HuH-7 (cell line): ENCODE measurements around the gene NDP.

Experiments used
- DNase-seq: peaks from one replicate; pipeline ENCODE4 v3.0.0; 2011; ENCODE audit warnings: low spot score

NDP gene, protein sequence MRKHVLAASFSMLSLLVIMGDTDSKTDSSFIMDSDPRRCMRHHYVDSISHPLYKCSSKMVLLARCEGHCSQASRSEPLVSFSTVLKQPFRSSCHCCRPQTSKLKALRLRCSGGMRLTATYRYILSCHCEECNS

DNA sequence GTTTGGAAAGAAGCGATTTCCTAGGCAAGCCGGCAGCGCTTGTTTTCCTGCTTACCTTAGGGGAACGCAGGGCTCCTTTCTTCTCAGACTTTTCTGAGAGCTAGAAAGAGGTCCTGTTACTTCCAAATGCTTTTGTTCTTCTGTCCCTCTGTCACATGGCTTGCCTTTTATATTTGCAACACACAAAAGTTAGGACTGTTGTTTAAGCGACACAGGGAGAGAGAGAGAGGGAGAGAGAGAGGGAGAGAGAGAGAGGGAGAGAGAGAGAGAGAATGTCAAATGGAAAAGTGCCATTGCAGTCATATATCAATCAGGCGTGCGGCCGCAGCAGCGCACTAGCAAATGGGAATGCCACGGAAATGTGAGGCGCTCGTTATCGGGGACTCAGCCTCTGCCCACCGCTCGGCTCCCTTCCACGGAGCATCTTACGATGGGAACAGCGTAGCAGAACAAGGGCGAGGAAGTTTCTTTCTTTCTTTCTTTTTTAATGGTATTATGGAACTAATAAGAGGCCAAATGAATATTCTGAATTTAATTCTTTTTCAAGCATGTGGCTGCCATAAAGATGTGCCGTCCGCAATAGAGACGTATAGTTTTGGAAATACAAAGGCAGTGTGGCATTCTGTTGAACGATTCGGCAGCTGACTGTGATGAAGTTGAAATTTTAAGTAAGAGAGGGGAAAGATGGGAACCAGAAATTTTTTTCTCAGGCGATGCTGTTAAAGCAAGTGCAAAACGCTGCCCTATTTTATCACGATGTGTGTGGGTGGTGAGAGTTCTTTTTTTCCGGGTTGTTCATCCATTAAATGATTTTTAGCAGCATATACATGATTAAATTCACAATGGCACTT lies at the start of gene NDP:
TSS of gene NDP (minus strand) at position 142 of the 851 bp plus-strand sequence. CDS start 14,745 bp downstream, outside the sequence.
- DNase-seq: no peak

DNA sequence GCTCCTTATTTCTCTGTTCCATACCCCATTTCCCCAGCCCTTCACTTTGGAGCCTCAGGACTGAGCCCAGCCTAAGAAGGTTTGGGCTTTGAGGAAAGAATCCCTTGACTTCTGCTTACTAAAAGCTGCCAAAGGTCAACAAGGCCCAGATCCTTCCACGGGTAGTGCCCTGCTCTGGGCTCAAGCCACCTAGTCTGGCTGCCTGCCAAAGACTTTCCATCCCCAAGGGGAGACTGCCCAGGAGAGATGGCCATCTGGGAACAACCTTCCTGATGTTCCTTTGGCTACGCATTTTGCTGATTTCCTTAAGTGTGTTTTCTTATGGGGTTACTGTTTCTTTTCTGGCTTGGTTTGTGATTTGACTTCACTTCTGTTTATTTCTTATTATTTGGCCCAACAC lies 49.8 kb upstream of the NDP start:
- DNase-seq: no peak

DNA sequence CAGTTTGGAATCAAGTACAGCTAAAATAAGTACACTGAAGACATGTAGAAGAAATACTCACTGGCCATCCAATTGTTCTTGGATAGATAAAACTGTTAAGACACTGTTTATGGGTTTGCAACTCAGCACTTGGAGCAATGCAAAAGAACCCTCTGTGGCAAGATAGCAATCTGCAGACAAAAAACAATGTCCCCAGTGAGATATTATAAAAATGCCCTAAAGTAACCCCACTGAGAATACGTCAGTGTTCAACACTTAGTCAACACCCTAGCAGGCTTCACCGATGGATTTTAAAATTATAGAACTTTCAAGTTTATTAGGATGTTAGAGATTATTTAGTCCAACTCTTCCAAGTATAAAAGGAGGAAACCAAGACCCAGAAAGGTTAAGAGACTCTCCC lies 47.5 kb upstream of the NDP start:
- DNase-seq: no peak

DNA sequence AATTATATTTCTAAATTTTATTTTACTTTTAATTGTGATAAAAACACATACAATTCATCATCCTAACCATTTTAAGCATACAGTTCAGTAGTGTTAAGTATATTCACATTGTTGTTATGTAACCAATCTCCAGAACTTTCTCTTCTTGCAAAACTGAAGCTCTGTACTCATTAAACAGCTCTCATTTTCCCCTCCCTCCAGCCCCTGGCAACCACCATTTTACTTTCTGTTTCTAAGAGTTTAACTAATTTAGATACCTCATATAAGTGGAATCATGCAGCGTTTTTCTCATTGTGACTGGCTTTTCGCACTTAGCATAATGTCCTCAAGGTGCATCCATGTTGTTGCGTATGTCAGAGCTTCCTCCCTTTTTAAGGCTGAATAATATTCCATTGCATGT lies 46.7 kb upstream of the NDP start:
- no peak for DNase-seq

DNA sequence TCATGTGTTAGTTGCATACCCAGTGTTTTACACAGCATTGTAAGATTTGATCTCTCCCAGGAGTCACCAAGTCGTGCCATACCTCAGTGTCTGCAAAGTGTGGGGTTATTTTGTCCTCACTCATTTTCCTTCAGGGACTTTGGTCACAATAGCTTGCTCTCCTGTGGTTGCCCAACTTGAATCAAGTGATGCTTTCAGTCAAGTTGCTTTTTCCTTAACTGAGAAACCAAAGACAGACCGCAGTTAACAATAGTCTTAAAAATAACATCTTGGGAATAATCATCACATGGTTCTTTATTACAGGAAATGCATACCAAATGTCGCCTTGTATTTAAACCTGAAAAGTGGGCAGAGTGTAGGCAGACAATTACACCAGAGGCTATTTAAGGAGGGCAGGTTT lies 44.5 kb upstream of the NDP start:
- no peak for DNase-seq

DNA sequence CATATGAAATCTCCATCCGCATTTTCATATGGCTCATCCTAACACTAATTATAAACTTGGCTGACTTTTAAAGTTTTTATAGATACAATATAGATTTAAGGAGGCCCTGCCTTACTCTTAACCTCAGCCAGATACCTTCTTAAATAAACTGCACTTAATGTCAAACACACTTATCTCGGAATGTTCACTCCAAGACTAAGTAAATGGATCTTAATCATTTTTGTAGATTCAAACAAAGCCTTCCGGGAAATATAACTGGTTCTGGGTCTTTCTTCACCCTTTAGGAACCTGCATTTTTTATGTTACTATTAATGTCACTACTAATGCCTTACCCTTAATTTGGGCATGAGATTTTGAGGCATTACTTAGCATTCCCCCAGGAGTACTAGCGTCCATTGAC lies 43.7 kb upstream of the NDP start:
- no peak for DNase-seq

DNA sequence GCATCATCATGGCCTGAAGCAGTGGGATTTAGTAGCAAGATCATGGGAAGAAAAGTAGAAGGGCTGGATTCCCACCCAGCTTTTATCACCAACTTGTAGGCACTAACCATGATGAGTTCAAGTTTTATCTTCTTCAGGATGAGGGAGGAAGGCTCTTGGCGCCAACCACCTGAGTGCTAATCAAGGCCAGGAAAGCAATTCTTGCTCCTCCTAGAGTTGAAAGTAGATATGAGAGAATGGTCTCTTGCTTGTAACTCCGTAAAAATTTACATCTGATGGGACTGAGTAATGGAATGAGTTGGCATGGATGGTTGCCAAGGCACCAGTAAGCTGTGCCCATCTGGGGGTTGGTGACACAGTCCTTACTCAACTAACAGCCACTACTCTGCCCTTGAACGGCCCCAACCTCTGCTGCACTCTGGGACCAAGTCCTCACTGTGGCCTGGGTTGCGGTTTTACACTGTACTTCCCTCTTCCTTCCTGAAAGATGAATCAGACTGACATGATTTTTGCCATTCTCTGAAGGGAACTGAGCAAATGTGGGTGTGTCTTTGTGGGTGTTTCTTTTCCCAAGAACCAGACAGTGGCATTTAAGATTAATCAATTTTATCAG lies 39.4 kb upstream of the NDP start:
- DNase-seq: no peak

DNA sequence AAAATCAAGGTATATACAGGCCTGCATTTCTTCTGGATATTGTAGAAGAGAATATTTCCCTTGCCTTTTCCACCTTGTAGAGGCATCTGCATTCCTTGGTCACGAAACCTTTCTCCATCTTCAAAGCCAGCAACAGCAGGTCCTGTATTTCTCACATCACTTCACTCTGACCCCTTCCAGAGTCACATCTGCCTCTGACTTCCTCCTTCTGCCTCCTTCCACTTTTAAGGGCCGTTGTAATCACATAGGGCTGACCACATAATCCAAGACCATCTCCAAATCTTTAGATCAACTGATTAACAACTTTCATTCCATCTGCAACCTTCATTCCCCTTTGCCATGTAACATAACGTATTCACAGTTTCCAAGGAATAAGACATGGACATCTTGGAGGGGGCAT lies 38.3 kb upstream of the NDP start:
- DNase-seq: no peak

DNA sequence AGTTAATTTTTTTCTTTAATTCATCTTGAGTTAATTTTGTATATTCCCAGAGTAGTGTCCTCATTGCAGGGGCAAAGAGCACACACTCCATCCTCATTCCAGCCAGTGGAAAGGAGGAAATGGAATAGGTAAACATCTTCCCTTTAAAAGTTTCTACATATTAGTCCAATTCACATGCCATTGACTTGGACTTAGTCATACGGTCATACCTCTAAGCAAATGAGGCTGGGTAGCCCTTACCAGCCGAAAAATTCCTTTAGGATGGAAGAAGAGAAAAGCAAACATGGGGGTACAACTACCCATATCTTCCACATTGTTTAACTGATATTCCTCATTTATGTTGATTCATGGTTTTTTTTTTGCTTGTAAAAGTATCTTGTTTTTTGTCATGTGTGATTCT lies 37.4 kb upstream of the NDP start:
- no peak for DNase-seq

DNA sequence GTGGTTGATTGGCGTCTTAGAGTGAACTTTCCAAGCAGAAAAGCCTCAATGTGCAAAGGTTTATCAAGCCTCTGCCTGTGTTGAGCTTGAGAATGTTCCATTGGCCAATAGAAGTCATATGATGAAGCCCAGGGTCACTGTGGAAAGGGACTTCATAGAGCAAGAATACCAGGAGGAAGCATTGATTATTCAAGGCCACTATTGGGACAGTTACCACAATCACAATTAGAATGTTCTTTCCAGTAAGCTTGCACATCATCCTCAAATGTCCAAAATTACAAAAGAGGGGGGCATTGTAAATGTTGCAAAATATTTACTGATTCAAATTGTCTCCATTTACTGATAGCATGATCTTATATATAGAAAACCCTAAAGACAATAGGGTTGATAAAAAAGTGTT lies 32.9 kb upstream of the NDP start:
- no peak for DNase-seq

DNA sequence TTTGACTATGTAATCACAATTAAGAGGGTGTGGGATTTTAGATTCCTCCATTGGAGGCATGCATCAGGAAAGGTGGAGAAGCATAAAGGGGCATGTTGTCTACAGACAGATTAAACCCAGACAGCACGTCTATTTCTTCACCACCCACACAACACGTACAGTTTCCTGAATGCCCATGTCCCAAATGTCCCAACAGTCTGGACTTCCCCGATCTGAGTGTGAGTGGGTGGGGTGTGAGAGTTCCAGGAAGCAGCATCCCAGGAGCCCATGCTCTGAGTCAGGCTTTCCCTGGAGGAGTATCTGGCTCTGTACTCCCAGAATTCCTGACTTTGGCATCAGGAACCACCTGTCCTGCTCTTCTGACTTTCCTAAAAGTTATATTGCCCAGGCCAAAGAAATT lies 30.8 kb upstream of the NDP start:
- DNase-seq: no peak

DNA sequence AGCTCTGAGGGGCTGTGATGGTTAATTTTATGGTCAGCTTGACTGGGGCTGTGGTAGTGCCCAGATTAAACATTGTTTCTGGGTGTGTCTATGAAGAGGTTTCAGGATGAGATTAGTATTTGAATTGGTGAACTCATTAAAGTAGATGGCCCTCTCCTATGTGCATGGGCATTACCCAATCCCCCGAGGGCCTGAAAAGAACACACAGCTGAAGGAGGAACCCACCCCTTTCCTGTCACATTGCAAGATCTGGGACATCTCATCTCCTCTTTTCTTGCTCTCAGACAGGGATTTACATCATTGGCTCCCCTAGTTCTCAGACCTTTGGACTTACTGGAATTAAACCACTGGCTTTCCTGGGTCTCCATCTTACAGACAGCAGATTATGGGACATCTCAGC lies 29.4 kb upstream of the NDP start:
- DNase-seq: no peak

DNA sequence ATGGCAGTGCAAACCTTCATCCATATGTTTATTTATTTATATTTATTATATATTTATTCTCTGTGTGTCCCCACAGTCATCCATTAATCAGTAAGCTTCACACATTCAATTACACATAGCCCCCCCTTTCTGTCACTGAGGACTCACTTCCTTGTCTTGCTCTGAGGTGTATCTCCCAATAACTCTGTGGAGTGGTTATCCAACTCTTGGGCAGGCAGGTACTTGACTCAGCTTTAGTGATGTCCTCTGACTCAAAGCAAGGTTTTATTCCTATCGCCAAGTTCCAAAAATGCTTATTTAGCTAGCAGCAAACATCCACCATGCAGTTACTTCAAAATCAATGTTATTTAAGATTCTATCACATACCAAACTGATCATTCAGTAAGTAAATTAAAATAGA lies 25.2 kb upstream of the NDP start:
- DNase-seq: no peak

DNA sequence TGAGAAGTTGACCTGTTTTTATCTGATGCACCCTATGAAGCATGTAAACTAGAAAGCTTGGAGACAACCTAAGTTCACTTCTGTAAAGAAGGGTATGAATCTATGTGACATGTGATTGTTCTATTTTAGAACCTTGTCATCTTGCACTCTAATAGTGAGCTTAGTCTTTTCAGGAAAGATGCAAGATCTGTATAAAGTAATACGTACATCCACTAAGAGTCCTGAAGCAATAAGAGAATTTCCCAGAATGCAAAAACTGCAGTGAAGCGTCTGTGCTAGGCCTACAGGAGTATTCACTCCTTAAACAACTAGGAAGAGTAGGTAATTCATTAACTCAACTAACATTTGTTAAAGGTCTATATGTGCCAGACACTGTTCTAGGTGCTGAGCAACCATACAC lies 23.3 kb upstream of the NDP start:
- no peak for DNase-seq

DNA sequence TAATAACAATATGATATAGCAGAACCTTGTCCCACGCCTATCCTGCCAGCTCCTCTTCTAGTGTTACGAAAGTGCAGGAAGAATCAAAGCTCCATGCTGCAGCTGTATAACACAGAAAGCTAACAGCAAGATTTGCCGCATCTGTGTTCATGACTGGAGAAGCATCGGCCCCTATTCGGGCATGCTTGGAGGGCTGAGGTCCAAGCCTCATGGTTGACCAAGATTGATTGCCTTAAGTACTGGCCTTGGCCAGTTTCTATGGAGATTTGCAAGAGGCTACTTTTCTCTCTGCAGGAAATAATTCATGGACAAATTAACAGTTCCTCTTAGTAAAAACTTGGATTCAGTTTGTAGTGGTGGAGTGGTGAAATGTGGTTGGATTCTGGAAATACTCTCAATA lies 12.9 kb upstream of the NDP start:
- DNase-seq: no peak

DNA sequence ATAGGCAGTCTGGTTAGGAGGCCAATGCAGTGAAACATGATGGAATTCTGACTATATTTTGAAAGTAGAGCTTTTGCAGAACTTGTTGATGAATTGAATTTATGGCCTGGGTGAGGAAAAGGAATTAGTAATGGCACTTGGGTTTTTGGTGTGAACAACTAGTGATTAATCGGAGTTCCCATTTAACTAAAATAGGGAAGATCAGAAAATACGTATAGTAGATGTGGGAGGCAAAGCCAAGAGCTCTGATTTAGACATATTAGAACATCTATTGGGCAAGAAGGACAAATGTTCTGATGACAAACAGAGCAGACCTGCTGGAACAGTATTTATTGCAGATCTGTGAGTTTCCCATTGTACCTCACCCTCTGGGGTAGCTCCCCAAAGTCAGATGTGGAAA lies 12.3 kb upstream of the NDP start:
- no peak for DNase-seq

DNA sequence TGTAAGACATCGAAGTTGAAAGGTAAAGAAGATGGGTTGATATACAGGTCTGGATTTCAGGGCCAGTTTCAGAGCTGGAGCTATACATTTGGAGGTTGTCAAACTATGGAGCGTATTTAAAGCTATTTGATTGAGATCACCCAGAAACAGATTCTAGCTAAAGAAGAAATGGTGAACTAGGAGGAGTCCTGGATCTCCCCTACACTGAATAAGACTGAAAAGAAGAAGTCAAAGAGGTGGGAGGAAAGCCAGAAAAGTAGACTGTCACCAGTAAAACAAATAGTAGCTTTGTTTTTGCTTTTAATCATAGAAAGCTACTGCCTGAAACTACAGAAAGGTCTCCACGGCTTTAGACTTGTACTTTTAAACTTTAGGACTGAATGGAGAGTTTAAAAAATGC lies 5.0 kb upstream of the NDP start:
- no peak for DNase-seq

DNA sequence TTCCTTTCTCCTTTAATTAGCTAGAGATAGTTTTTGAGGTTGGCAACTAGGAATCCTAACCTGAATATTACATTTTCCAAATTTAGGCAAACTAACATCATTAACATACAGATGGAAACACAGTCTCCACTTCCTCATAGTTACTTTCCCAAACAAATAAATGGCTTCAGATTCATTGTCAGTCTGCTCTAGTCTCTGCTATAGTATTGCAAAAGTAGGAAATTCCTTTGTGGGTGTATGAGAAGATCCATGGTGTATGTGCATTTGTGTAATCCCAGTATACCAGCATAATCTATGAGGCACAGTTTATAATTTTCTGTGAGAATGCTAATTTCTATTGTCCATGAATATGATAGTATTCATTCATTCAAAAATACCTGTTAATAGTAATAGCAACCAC lies 3.0 kb upstream of the NDP start:
- DNase-seq: no peak

DNA sequence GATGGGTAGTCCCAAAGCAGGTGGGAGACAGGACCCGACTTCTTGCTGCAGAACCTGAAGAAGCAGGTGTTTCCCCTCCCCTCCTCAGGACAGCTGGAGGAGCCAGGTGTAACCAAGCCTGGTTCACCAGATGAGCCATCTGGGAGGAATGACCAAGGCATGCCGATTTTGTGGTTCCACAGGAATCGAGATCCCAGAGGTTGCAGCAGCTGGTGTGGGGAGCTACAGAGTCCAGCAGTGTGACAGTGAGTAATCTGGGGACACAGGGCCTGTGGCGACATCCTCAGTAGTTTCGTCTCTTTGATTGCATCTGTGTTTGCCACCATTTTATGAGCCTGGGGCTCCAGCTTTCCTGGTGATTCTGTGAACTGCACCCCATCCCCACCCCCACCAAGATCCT lies 2.6 kb upstream of the NDP start:
- no peak for DNase-seq

DNA sequence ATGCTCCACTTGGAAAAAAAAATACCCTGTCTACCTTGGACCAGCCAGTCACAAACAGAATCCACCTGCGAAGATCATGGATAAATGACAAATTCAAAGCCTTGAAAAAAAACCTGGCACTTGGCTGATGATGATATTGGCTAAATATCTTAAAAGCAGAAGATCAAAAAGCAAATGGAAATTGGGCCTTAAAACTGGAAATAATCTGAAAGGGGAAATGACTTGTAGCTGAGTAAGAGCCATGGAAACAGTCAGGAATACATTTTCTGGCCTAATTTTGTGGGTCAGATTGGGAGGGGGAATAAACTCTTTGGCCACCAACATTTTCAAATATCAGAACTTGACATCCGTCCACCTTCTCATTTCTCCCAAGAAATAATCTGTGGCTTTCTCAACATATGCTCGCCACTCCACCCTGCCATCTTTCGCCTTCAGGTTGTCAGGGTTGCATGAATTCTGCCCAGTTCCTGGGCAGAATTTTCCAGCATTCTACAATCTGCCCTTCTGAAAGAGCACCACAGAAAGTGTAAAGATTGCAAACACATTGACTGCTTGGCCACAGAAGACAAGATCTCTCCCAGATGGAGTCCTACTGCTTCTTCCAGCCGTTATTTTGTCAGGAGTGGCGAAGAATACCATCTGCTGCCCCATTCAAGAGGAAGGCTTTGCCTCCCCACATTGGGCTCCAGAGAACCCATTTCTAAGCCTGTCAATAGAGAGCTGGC lies 1.7 kb upstream of the NDP start:
- no peak for DNase-seq

DNA sequence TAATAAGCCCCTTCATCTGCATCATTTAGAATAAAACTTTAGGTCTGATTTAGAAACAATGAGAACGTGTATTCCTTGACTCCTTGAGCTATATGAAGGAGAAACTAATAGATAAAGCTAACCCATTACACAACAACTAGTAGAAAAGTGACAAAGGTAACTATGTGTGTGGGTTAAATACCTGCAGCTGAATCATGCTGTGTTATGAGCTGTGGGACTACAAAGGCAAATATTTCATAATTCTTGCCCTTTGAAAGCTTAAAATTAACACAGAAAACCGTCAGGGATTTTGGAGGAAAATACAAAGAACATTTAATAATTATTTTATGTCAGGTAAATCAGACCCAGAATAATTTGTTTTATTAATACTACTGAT lies 898 bp upstream of the NDP start:
- DNase-seq: no peak

DNA sequence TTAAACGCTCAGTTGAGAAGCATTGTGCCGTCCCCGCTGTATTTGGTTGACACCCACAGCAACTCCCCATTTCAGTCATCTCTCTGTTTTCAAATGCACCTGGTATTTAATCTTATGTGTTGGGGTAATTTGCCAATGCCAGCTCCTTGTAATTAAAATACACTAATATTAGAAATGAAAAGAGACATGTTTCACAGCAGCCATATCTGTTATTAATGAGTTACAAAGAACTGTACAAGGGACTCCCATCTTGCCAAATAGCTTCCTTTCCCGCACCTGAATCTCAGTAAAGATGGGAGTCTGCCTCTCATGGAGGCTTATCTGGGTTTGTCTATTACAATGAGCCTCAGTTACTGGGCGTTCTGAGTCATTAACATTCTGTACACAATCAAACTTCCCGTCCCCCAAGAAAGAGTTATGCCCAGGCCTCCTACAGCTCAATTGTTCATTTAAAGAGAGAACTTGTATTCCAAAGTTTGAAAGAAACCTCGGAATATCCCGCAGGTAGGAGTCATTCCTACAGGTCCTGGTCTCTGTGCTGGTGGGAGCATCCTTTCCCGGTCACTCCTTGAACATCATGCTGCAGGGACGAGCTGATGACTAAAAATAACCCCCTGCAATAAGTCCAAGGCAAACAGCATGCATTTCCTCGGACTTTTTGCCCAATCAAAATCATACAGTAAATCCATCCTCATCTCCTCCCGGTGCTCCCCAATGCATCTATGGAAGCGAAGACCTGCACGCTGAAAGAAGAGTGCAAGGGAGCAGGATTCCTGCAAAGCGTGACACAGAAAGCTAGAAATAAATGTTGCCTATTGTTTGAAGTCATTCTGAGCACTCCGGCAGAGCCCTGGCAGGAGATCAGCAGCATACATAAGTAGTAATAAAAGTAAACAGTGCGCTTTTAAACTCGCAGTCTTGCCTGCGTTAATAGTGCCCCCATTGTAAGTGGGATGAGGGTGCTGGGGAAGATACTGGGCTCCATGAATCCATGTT lies 926 bp downstream of the NDP start:
- DNase-seq: no peak
